Measurements from ENCODE around the gene DAZAP1.

- no peak for TF ChIP-seq USF1 (CRISPR knock-in tag; IDR thresholded peaks at IDR 0.05)
- TF ChIP-seq CTCF (IDR thresholded peaks at IDR 0.05), result no peak
- no peak for TF ChIP-seq STAT6 (CRISPR knock-in tag; conservative IDR thresholded peaks at IDR 0.05; ENCODE audit: low read depth)
- no peak for TF ChIP-seq USF2 (CRISPR knock-in tag; IDR thresholded peaks at IDR 0.05)
- no peak for TF ChIP-seq ETV6 (CRISPR knock-in tag; IDR thresholded peaks at IDR 0.05)
- no peak for TF ChIP-seq ARID4B (CRISPR knock-in tag; IDR thresholded peaks at IDR 0.05; ENCODE audit: borderline replicate concordance)
- TF ChIP-seq SOX15 (CRISPR knock-in tag; IDR thresholded peaks at IDR 0.05), result no peak
Observed at GRCh38 chr19:1418951-1419738, 11.8 kb downstream of the DAZAP1 start.
